GM12878 (cell line): ENCODE data around the gene TMED3. TPM values are rescaled to one million over a fixed set of nuclear protein-coding genes. Genes with fewer than 3 reads are reported as not detected.

Experiments used
- ATAC-seq: fragments of 200-7000 bp; cut with Tn5 transposase; 3 replicates; pipeline ENCODE4 v1.9.1; 2020; ENCODE audit warnings: mild to moderate bottlenecking, moderate library complexity
- BruUV-seq: library from RNA; stranded (reverse); fragments of 400-500 nt; replicated peaks from 2 replicates; lab custom pipeline; 2021; lab: Mats Ljungman, UMichigan
- CTCF ChIA-PET: fragments of 300-600 bp; sonication (Branson Sonifier 250); formaldehyde crosslinking; extraction: SDS; loops from one replicate; lab custom pipeline; 2021; ENCODE audit warnings: inconsistent platforms; lab: Yijun Ruan, JAX
- POLR2A ChIA-PET: fragments of 350-600 bp; formaldehyde crosslinking; extraction: SDS; loops from one replicate; lab custom pipeline; 2021; ENCODE audit warnings: inconsistent platforms; lab: Charles Lee
- RAD21 ChIA-PET: fragments of 300-600 bp; sonication (Branson Sonifier 250); formaldehyde crosslinking; loops from one replicate; lab custom pipeline; 2023; ENCODE audit warnings: antibody characterized with exemption; ENCODE audit not compliant: unreplicated experiment; lab: Charles Lee
- SMC1A ChIA-PET: fragments of 300-600 bp; sonication (Branson Sonifier 250); formaldehyde crosslinking; loops from one replicate; lab custom pipeline; 2023; ENCODE audit not compliant: unreplicated experiment, uncharacterized antibody; lab: Charles Lee
- DNase-seq: peaks from one replicate; pipeline ENCODE4 v3.0.0-alpha.2; 2011; ENCODE audit warnings: low read depth, low spot score
- FAIRE-seq: peaks from 3 replicates; lab custom pipeline; 2011; peaks lifted over from hg19 to GRCh38; lab: Jason Lieb, UNC
- H2AFZ ChIP-seq: 2 replicates; pipeline ENCODE4 v1.6.0; 2011; ENCODE audit warnings: low read depth, low read length, control low read depth; ENCODE audit not compliant: control insufficient read depth
- H3K27ac ChIP-seq: 2 replicates; pipeline ENCODE4 v1.5.1; 2011; ENCODE audit warnings: control low read depth; ENCODE audit not compliant: control insufficient read depth, insufficient read depth
- H3K27me3 ChIP-seq, 2 experiments: replicated peaks in 1 of 2; 2 replicates each; pipeline versions ENCODE4 v1.6.0 to v1.6.1; 2011; ENCODE audit warnings: low read length in 1 of 2; ENCODE audit not compliant: control insufficient read depth in 2 of 2, insufficient read depth in 2 of 2
- H3K36me3 ChIP-seq, 2 experiments: 2 replicates each; pipeline ENCODE4 v1.5.1; 2011; ENCODE audit warnings: low read length in 1 of 2; ENCODE audit not compliant: control insufficient read depth in 2 of 2, insufficient read depth in 2 of 2
- H3K4me1 ChIP-seq: 2 replicates; pipeline ENCODE4 v1.6.1; 2011; ENCODE audit warnings: mild to moderate bottlenecking, low read length, moderate library complexity, mixed read lengths; ENCODE audit not compliant: control insufficient read depth, insufficient read depth
- H3K4me2 ChIP-seq: 2 replicates; pipeline ENCODE4 v1.6.0; 2011; ENCODE audit warnings: control low read depth; ENCODE audit not compliant: control insufficient read depth, insufficient read depth
- H3K4me3 ChIP-seq: fragments of 200-600 bp; sonication (generic); 2 replicates; pipeline ENCODE4 v1.5.1; 2016
- H3K79me2 ChIP-seq: 2 replicates; pipeline ENCODE4 v1.6.0; 2011; ENCODE audit warnings: low read length; ENCODE audit not compliant: control insufficient read depth, insufficient read depth
- H3K9ac ChIP-seq: 2 replicates; pipeline ENCODE4 v1.8.0; 2011; ENCODE audit warnings: low read length, control low read depth, mixed read lengths; ENCODE audit not compliant: control insufficient read depth, insufficient read depth
- H3K9me3 ChIP-seq: replicated peaks from 3 replicates; pipeline ENCODE4 v1.5.1; 2011; ENCODE audit warnings: mild to moderate bottlenecking, low read length; ENCODE audit not compliant: control insufficient read depth, insufficient read depth
- H4K20me1 ChIP-seq: 2 replicates; pipeline ENCODE4 v1.6.0; 2011; ENCODE audit not compliant: control insufficient read depth, insufficient read depth
- BACH1 ChIP-seq: fragments of 450-650 bp; IDR thresholded peaks from 2 replicates; pipeline ENCODE4 v1.6.1; 2017; ENCODE audit warnings: mild to moderate bottlenecking, borderline replicate concordance
- FOXM1 ChIP-seq: IDR thresholded peaks from 2 replicates; pipeline ENCODE4 v1.6.1; 2012; ENCODE audit warnings: low read depth, mild to moderate bottlenecking, inconsistent platforms, low read length, moderate library complexity
- LARP7 ChIP-seq: fragments of 450-650 bp; IDR thresholded peaks from 2 replicates; pipeline ENCODE4 v1.6.1; 2017; ENCODE audit warnings: mild to moderate bottlenecking
- MXI1 ChIP-seq: fragments of 150-350 bp; IDR thresholded peaks from 2 replicates; pipeline ENCODE4 v1.6.1; 2011; ENCODE audit warnings: low read depth, mild to moderate bottlenecking, inconsistent platforms, low read length, improper control_type of control experiment
- RCOR1 ChIP-seq: conservative IDR thresholded peaks from 2 replicates; pipeline ENCODE4 v1.6.1; 2012; ENCODE audit warnings: low read depth, low read length, improper control_type of control experiment
- SMC3 ChIP-seq: IDR thresholded peaks from 2 replicates; pipeline ENCODE4 v1.6.1; 2011; ENCODE audit warnings: low read length, improper control_type of control experiment, borderline replicate concordance
- TAF1 ChIP-seq: IDR thresholded peaks from 2 replicates; pipeline ENCODE4 v1.6.1; 2011; ENCODE audit warnings: mild to moderate bottlenecking, low read depth, low read length, borderline replicate concordance
- WGBS: methylation state at CpG from one replicate; pipeline ENCODE4 v1.1.6; 2016; ENCODE audit warnings: low lambda C conversion rate; ENCODE audit not compliant: insufficient replicate concordance, insufficient coverage; ENCODE audit errors: missing lambda C conversion rate; 5-methylcytosine and 5-hydroxymethylcytosine counted together
- in situ Hi-C: fragments of 300-500 bp; cut with MboI; formaldehyde crosslinking; loops from 9 replicates; pipeline ENCODE4 v1.14.3; 2018; ENCODE audit warnings: mixed read lengths
- intact Hi-C: fragments of 100-400 bp; cut with micrococcal nuclease; formaldehyde crosslinking; loops from one replicate; pipeline ENCODE4 v1.14.2; 2022; ENCODE audit not compliant: unreplicated experiment
- polyA plus RNA-seq, 11 experiments: library from polyadenylated mRNA; depleted of rRNA in 4 of 11; unstranded in 6 of 11; stranded (reverse) in 5 of 11; fragments of >200 nt; fragmentation: Nextera tagmentation in 4 of 11; fragmentation: Illumina TruSeq in 1 of 11; extraction: Ambion mirVana in 4 of 11; extraction: Trizol in 1 of 11; gene quantifications; 1 replicate in 1 of 11; 2 replicates in 10 of 11; pipeline versions ENCODE4 v1.2.1 to v1.2.3, GENCODE V29; 2011 to 2016; ENCODE audit warnings: inconsistent platforms in 2 of 11, missing spikeins in 2 of 11, low read depth in 1 of 11
- total RNA-seq, 4 experiments: library from RNA; depleted of rRNA in 3 of 4; stranded (reverse); fragments of >200 nt in 3 of 4; fragmentation: Illumina TruSeq in 1 of 4; extraction: Trizol in 1 of 4; gene quantifications; 2 replicates each; pipeline versions ENCODE4 v1.2.1 to v1.2.3, GENCODE V29; 2013 to 2021
- TF ChIP-seq, protein P1 (sequence below): IDR thresholded peaks from 2 replicates; pipeline ENCODE4 v1.6.1; 2011; ENCODE audit warnings: low read depth, low read length, improper control_type of control experiment, borderline replicate concordance
- TF ChIP-seq, protein P2 (sequence below): fragments of 450-650 bp; IDR thresholded peaks from 2 replicates; pipeline ENCODE4 v1.6.1; 2016; ENCODE audit warnings: mild to moderate bottlenecking
- TF ChIP-seq, protein P3 (sequence below): IDR thresholded peaks from 2 replicates; pipeline ENCODE4 v1.6.1; 2011; ENCODE audit warnings: borderline replicate concordance, low read depth, mild to moderate bottlenecking, moderate library complexity, mixed read lengths, low read length; ENCODE audit not compliant: insufficient read depth; ENCODE audit errors: extremely low read length
- TF ChIP-seq, protein P4 (sequence below): IDR thresholded peaks from 2 replicates; pipeline ENCODE4 v1.6.1; 2012; ENCODE audit warnings: low read depth, low read length, improper control_type of control experiment

Gene TMED3
- total and polyA plus RNA-seq, 10 of the 15 experiments (the other 5 are each of a cell fraction or from before 2014, with no cell fraction given): 7.6 to 95.8 (median 54.9) TPM

DNA sequence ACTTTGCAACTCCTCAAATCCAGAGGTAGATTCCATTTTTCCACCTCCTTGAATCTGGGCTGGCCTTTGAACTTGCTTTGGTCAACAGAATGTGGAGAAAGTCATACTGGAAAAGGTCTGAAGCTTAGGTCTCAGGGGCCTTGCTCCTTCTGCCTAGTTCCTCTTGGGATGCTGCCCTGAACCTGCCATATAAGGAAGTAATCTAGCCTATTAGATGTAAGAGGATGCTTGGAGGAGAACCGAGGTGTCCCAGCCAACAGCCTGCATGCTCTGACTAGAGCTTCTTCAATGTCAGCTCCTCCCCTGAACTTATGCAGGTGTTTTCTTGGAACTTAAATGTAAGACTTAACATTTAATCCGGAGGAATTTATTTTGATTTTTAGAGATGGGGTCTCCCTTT, 2.0 kb upstream of the TMED3 start (continued):
- TF ChIP-seq, protein P1, sequence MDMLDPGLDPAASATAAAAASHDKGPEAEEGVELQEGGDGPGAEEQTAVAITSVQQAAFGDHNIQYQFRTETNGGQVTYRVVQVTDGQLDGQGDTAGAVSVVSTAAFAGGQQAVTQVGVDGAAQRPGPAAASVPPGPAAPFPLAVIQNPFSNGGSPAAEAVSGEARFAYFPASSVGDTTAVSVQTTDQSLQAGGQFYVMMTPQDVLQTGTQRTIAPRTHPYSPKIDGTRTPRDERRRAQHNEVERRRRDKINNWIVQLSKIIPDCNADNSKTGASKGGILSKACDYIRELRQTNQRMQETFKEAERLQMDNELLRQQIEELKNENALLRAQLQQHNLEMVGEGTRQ: no peak
- TF ChIP-seq TAF1: no peak
- TF ChIP-seq SMC3: no peak
- no peak for TF ChIP-seq LARP7
- TF ChIP-seq FOXM1: no peak
- TF ChIP-seq RCOR1: no peak
- no peak for TF ChIP-seq BACH1
- TF ChIP-seq, all 136 proteins: peak for 0

DNA sequence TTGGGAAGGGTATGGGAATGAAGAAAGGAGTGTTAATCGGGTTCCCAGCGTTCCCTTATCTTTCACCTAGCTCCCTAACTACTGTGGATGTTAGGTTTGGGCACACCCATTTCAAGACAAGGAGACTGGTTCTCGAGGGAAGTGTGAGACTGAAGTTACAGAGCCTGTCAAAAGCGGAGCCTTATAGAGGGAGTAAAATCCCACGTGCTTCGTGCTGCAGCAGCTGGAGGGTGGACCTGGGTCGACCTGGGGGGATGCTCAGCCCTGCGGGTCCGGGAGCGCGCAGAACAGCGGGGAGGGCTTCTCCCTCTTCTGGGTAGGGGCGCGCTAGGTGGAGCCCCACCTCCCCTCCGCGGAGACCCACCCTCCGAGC, 314 bp upstream of the TMED3 start:
- ChIA-PET SMC1A (interaction anchor here (1.1 to 1.4 kb wide), 3 partner anchors 23 to 314 kb away, joined by 3 to 4 read pairs (median 4); no protein-coding TSS in a partner anchor), CTCF (interaction anchor here (0.5 to 1.3 kb wide), 5 partner anchors 10 to 761 kb away, joined by 3 read pairs; no protein-coding TSS in a partner anchor), RAD21 (interaction anchor here (1.6 to 2.3 kb wide), 3 partner anchors 23 to 863 kb away, joined by 3 to 7 read pairs (median 7); no protein-coding TSS in a partner anchor), POLR2A (interaction anchor here (1.0 to 1.3 kb wide), 4 partner anchors 9 to 410 kb away, joined by 3 to 4 read pairs (median 3); no protein-coding TSS in a partner anchor)
- Histone ChIP-seq H3K4me1 (peaks cover 18% of the 10 kb centered on the region), H3K4me3 (peak overlapping the region; percentile 59), H2AFZ (peak overlapping the region; percentile 78), H3K4me2 (peak overlapping the region; percentile 78), H3K79me2 (peaks cover 30% of the 10 kb centered on the region), H3K36me3 (peaks cover 4 to 19% of the 10 kb centered on the region in 2 experiments; a peak in 3 of 4 replicates), H3K27ac (no peak overlapping the region), H3K27me3 (peaks cover 0 to 3% of the 10 kb centered on the region in 2 experiments; a peak in 2 of 4 replicates), H3K9me3 (no peaks in the 10 kb centered on the region), H4K20me1 (peaks cover 6% of the 10 kb centered on the region; the same call in 1 of the 2 replicates), H3K9ac (no peak overlapping the region)
- BruUV-seq: no TSS peak
- FAIRE-seq (no peak), DNase-seq (no peak), ATAC-seq (peak; percentile 41)
- WGBS: 15% methylated on average over 12 of the region's 17 CpGs
- intact Hi-C loops: no loop called here
- TF ChIP-seq, protein P2, sequence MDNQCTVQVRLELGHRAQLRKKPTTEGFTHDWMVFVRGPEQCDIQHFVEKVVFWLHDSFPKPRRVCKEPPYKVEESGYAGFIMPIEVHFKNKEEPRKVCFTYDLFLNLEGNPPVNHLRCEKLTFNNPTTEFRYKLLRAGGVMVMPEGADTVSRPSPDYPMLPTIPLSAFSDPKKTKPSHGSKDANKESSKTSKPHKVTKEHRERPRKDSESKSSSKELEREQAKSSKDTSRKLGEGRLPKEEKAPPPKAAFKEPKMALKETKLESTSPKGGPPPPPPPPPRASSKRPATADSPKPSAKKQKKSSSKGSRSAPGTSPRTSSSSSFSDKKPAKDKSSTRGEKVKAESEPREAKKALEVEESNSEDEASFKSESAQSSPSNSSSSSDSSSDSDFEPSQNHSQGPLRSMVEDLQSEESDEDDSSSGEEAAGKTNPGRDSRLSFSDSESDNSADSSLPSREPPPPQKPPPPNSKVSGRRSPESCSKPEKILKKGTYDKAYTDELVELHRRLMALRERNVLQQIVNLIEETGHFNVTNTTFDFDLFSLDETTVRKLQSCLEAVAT: no peak
- TF ChIP-seq, protein P3, sequence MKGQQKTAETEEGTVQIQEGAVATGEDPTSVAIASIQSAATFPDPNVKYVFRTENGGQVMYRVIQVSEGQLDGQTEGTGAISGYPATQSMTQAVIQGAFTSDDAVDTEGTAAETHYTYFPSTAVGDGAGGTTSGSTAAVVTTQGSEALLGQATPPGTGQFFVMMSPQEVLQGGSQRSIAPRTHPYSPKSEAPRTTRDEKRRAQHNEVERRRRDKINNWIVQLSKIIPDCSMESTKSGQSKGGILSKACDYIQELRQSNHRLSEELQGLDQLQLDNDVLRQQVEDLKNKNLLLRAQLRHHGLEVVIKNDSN: peak; percentile 19
- TF ChIP-seq MXI1: peak; percentile 37; the same call in 1 of the 2 replicates
- TF ChIP-seq, protein P4, sequence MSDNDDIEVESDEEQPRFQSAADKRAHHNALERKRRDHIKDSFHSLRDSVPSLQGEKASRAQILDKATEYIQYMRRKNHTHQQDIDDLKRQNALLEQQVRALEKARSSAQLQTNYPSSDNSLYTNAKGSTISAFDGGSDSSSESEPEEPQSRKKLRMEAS: 0 out of 2 replicates have a peak, but pooled peaks have one; percentile 35
- in situ Hi-C loops: no loop called here
